Measurements from ENCODE around the gene ZNF236. TPM values are rescaled to one million over a fixed set of nuclear protein-coding genes. Genes with fewer than 3 reads are reported as not detected.
"Not testable (repeated sequence)": the region's sequence is repeated elsewhere in the genome, so short reads cannot be mapped to it uniquely, and the experiment has no call there.

ZNF236 gene
- total RNA-seq, 1 donor from 2014 or later = 17.2 TPM

GRCh38 chr18:77013811-77014521, 191.6 kb downstream of the ZNF236 start:
- Histone ChIP-seq H3K36me3 (ENCODE audit: control insufficient read depth in 3 of 3, insufficient read depth in 3 of 3, low read length in 3 of 3) (peaks cover 7 to 12% (median 8%) of the 10 kb centered on the region in 3 donors), H3K9ac (ENCODE audit: low read depth in 1 of 3, low read length in 3 of 3) (peak overlapping the region; percentile 42 to 80 (median 57)), H3K9me3 (ENCODE audit: control insufficient read depth in 3 of 3, low read length in 3 of 3) (no peaks in the 10 kb centered on the region), H3K4me3 (ENCODE audit: low read length in 3 of 3) (peak overlapping the region; percentile 3 to 37 (median 17)), H3K27ac (ENCODE audit: low read depth, low read length) (peak overlapping the region; percentile 87), H3K27me3 (ENCODE audit: control insufficient read depth in 3 of 3, insufficient read depth in 3 of 3, low read length in 3 of 3) (no peaks in the 10 kb centered on the region), H3K4me1 (ENCODE audit: control insufficient read depth in 3 of 3, insufficient read depth in 3 of 3, low read length in 3 of 3) (peaks cover 16 to 22% (median 21%) of the 10 kb centered on the region in 3 donors)

GRCh38 chr18:77014538-77014937, 192.2 kb downstream of the ZNF236 start:
- Histone ChIP-seq H3K4me1 (ENCODE audit: control insufficient read depth in 3 of 3, insufficient read depth in 3 of 3, low read length in 3 of 3) (peaks cover 16 to 22% (median 21%) of the 10 kb centered on the region in 3 donors), H3K27me3 (ENCODE audit: control insufficient read depth in 3 of 3, insufficient read depth in 3 of 3, low read length in 3 of 3) (no peaks in the 10 kb centered on the region), H3K4me3 (ENCODE audit: low read length in 3 of 3) (no peak overlapping the region), H3K27ac (ENCODE audit: low read depth, low read length) (peak overlapping the region; percentile 87), H3K36me3 (ENCODE audit: control insufficient read depth in 3 of 3, insufficient read depth in 3 of 3, low read length in 3 of 3) (peaks cover 8 to 13% (median 10%) of the 10 kb centered on the region in 3 donors), H3K9me3 (ENCODE audit: control insufficient read depth in 3 of 3, low read length in 3 of 3) (no peaks in the 10 kb centered on the region), H3K9ac (ENCODE audit: low read depth in 1 of 3, low read length in 3 of 3) (peak overlapping the region; percentile 42 to 80 (median 57))

GRCh38 chr18:77015169-77015568, 192.8 kb downstream of the ZNF236 start:
- Histone ChIP-seq H3K9me3 (ENCODE audit: control insufficient read depth in 3 of 3, low read length in 3 of 3) (no peaks in the 10 kb centered on the region), H3K9ac (ENCODE audit: low read depth in 1 of 3, low read length in 3 of 3) (no peak overlapping the region), H3K4me1 (ENCODE audit: control insufficient read depth in 3 of 3, insufficient read depth in 3 of 3, low read length in 3 of 3) (peaks cover 16 to 24% (median 21%) of the 10 kb centered on the region in 3 donors), H3K36me3 (ENCODE audit: control insufficient read depth in 3 of 3, insufficient read depth in 3 of 3, low read length in 3 of 3) (peaks cover 8 to 14% (median 10%) of the 10 kb centered on the region in 3 donors), H3K27ac (ENCODE audit: low read depth, low read length) (no peak overlapping the region), H3K27me3 (ENCODE audit: control insufficient read depth in 3 of 3, insufficient read depth in 3 of 3, low read length in 3 of 3) (no peaks in the 10 kb centered on the region), H3K4me3 (ENCODE audit: low read length in 3 of 3) (no peak overlapping the region)

GRCh38 chr18:77015771-77016710, 193.7 kb downstream of the ZNF236 start:
- Histone ChIP-seq H3K27ac (ENCODE audit: low read depth, low read length) (no peak overlapping the region), H3K9ac (ENCODE audit: low read depth in 1 of 3, low read length in 3 of 3) (no peak overlapping the region), H3K9me3 (ENCODE audit: control insufficient read depth in 3 of 3, low read length in 3 of 3) (no peaks in the 10 kb centered on the region), H3K36me3 (ENCODE audit: control insufficient read depth in 3 of 3, insufficient read depth in 3 of 3, low read length in 3 of 3) (peaks cover 10 to 14% (median 10%) of the 10 kb centered on the region in 3 donors), H3K4me1 (ENCODE audit: control insufficient read depth in 3 of 3, insufficient read depth in 3 of 3, low read length in 3 of 3) (peaks cover 16 to 32% (median 25%) of the 10 kb centered on the region in 3 donors), H3K27me3 (ENCODE audit: control insufficient read depth in 3 of 3, insufficient read depth in 3 of 3, low read length in 3 of 3) (no peaks in the 10 kb centered on the region), H3K4me3 (ENCODE audit: low read length in 3 of 3) (no peak overlapping the region)

- Histone ChIP-seq H3K27ac (ENCODE audit: low read depth, low read length) (no peak overlapping the region), H3K4me1 (ENCODE audit: control insufficient read depth in 3 of 3, insufficient read depth in 3 of 3, low read length in 3 of 3) (peaks cover 16 to 39% (median 27%) of the 10 kb centered on the region in 3 donors), H3K4me3 (ENCODE audit: low read length in 3 of 3) (no peak overlapping the region), H3K36me3 (ENCODE audit: control insufficient read depth in 3 of 3, insufficient read depth in 3 of 3, low read length in 3 of 3) (peaks cover 8 to 14% (median 10%) of the 10 kb centered on the region in 3 donors), H3K27me3 (ENCODE audit: control insufficient read depth in 3 of 3, insufficient read depth in 3 of 3, low read length in 3 of 3) (no peaks in the 10 kb centered on the region), H3K9ac (ENCODE audit: low read depth in 1 of 3, low read length in 3 of 3) (no peak overlapping the region), H3K9me3 (ENCODE audit: control insufficient read depth in 3 of 3, low read length in 3 of 3) (no peaks in the 10 kb centered on the region)
Observed at GRCh38 chr18:77016936-77017335, 194.6 kb downstream of the ZNF236 start.

- peaks cover 8 to 14% (median 10%) of the 10 kb centered on the region in 3 donors for H3K36me3 ChIP-seq (ENCODE audit: control insufficient read depth in 3 of 3, insufficient read depth in 3 of 3, low read length in 3 of 3)
- no peak overlapping the region for H3K27ac ChIP-seq (ENCODE audit: low read depth, low read length)
- H3K9ac ChIP-seq (ENCODE audit: low read depth in 1 of 3, low read length in 3 of 3) = no peak overlapping the region
- H3K4me3 ChIP-seq (ENCODE audit: low read length in 3 of 3) = no peak overlapping the region
- no peaks in the 10 kb centered on the region for H3K27me3 ChIP-seq (ENCODE audit: control insufficient read depth in 3 of 3, insufficient read depth in 3 of 3, low read length in 3 of 3)
- no peaks in the 10 kb centered on the region for H3K9me3 ChIP-seq (ENCODE audit: control insufficient read depth in 3 of 3, low read length in 3 of 3)
- H3K4me1 ChIP-seq (ENCODE audit: control insufficient read depth in 3 of 3, insufficient read depth in 3 of 3, low read length in 3 of 3) = peaks cover 20 to 42% (median 31%) of the 10 kb centered on the region in 3 donors
Observed at GRCh38 chr18:77017355-77017754, 195.0 kb downstream of the ZNF236 start.

- H3K27me3 ChIP-seq (ENCODE audit: control insufficient read depth in 3 of 3, insufficient read depth in 3 of 3, low read length in 3 of 3); H3K27ac ChIP-seq (ENCODE audit: low read depth, low read length); H3K9ac ChIP-seq (ENCODE audit: low read depth in 1 of 3, low read length in 3 of 3); H3K9me3 ChIP-seq (ENCODE audit: control insufficient read depth in 3 of 3, low read length in 3 of 3); H3K4me3 ChIP-seq (ENCODE audit: low read length in 3 of 3): not testable (repeated sequence)
- Histone ChIP-seq H3K36me3 (ENCODE audit: control insufficient read depth in 3 of 3, insufficient read depth in 3 of 3, low read length in 3 of 3) (peaks cover 8 to 14% (median 10%) of the 10 kb centered on the region in 3 donors), H3K4me1 (ENCODE audit: control insufficient read depth in 3 of 3, insufficient read depth in 3 of 3, low read length in 3 of 3) (peaks cover 25 to 42% (median 28%) of the 10 kb centered on the region in 3 donors)
Observed at GRCh38 chr18:77018650-77019049, 196.3 kb downstream of the ZNF236 start.

- no peaks in the 10 kb centered on the region for H3K9me3 ChIP-seq (ENCODE audit: control insufficient read depth in 3 of 3, low read length in 3 of 3)
- H3K4me3 ChIP-seq (ENCODE audit: low read length in 3 of 3) = no peak overlapping the region
- no peak overlapping the region for H3K27ac ChIP-seq (ENCODE audit: low read depth, low read length)
- no peak overlapping the region for H3K9ac ChIP-seq (ENCODE audit: low read depth in 1 of 3, low read length in 3 of 3)
- peaks cover 16 to 37% (median 25%) of the 10 kb centered on the region in 3 donors for H3K4me1 ChIP-seq (ENCODE audit: control insufficient read depth in 3 of 3, insufficient read depth in 3 of 3, low read length in 3 of 3)
- no peaks in the 10 kb centered on the region for H3K27me3 ChIP-seq (ENCODE audit: control insufficient read depth in 3 of 3, insufficient read depth in 3 of 3, low read length in 3 of 3)
- peaks cover 8 to 14% (median 10%) of the 10 kb centered on the region in 3 donors for H3K36me3 ChIP-seq (ENCODE audit: control insufficient read depth in 3 of 3, insufficient read depth in 3 of 3, low read length in 3 of 3)
Observed at GRCh38 chr18:77019641-77020040, 197.3 kb downstream of the ZNF236 start.

All from skeletal muscle tissue (tissue), 4 donors.